K562 (cell line): Measurements from ENCODE around the gene ANXA2. TPM values are rescaled to one million over a fixed set of nuclear protein-coding genes. Genes with fewer than 3 reads are reported as not detected.

ENCODE experiments used
- BCOR ChIP-seq: fragments of 450-650 bp; IDR thresholded peaks from 2 replicates; pipeline ENCODE4 v1.6.1; 2016
- DACH1 ChIP-seq: fragments of 450-650 bp; IDR thresholded peaks from 2 replicates; pipeline ENCODE4 v1.6.1; 2018; ENCODE audit not compliant: partially characterized antibody
- KDM2B ChIP-seq: fragments of 250-450 bp; sonication (Bioruptor Pico); IDR thresholded peaks from 2 replicates; pipeline ENCODE4 v1.8.0; 2021; ENCODE audit warnings: mild to moderate bottlenecking, moderate library complexity
- MYC ChIP-seq, 2 experiments: fragments of 250-450 bp in 1 of 2; sonication (Bioruptor Pico) in 1 of 2; IDR thresholded peaks; 2 replicates each; pipeline versions ENCODE4 v1.5.1 to v1.6.1; 2012 to 2021; ENCODE audit warnings: low read depth in 2 of 2, borderline replicate concordance in 1 of 2, improper control_type of control experiment in 1 of 2, low read length in 1 of 2, mild to moderate bottlenecking in 1 of 2, moderate library complexity in 1 of 2
- PCBP1 ChIP-seq: fragments of 200-400 bp; formaldehyde crosslinking; IDR thresholded peaks from 2 replicates; pipeline ENCODE4 v1.6.1; 2018; ENCODE audit warnings: mild to moderate bottlenecking, low read depth, low read length; ENCODE audit not compliant: poor library complexity, severe bottlenecking
- PCBP2 ChIP-seq: fragments of 200-400 bp; formaldehyde crosslinking; IDR thresholded peaks from 2 replicates; pipeline ENCODE4 v1.6.1; 2018; ENCODE audit warnings: low read length, low read depth, mild to moderate bottlenecking, moderate library complexity; ENCODE audit not compliant: poor library complexity, severe bottlenecking
- SAFB2 ChIP-seq: fragments of 200-400 bp; formaldehyde crosslinking; IDR thresholded peaks from 2 replicates; pipeline ENCODE4 v1.6.1; 2018; ENCODE audit warnings: borderline replicate concordance, low read length, low read depth, moderate library complexity; ENCODE audit not compliant: severe bottlenecking
- SETDB1 ChIP-seq: IDR thresholded peaks from one replicate; pipeline ENCODE4 v1.6.1; 2012; ENCODE audit warnings: low read length, control low read depth, inconsistent platforms
- TCF3 ChIP-seq: sonication (generic); formaldehyde crosslinking; IDR thresholded peaks from 2 replicates; pipeline ENCODE4 v1.4.0; 2020; ENCODE audit warnings: mild to moderate bottlenecking, missing genetic modification reagents
- ZNF133 ChIP-seq: fragments of 250-450 bp; sonication (Bioruptor Pico); IDR thresholded peaks from 2 replicates; pipeline ENCODE4 v1.4.0; 2020; ENCODE audit warnings: mild to moderate bottlenecking
- ZNF311 ChIP-seq: fragments of 250-450 bp; sonication (Bioruptor Pico); IDR thresholded peaks from 2 replicates; pipeline ENCODE4 v1.4.0; 2020; ENCODE audit warnings: mild to moderate bottlenecking, moderate library complexity
- ZNF551 ChIP-seq: fragments of 250-450 bp; sonication (Bioruptor Pico); IDR thresholded peaks from 2 replicates; pipeline ENCODE4 v1.5.0; 2021; ENCODE audit warnings: mild to moderate bottlenecking, moderate library complexity
- ZNF699 ChIP-seq: fragments of 250-450 bp; sonication (Bioruptor Pico); IDR thresholded peaks from 2 replicates; pipeline ENCODE4 v1.8.0; 2021; ENCODE audit warnings: mild to moderate bottlenecking, moderate library complexity; ENCODE audit not compliant: insufficient replicate concordance
- polyA plus RNA-seq, 8 experiments: library from polyadenylated mRNA; depleted of rRNA in 4 of 8; stranded (reverse) in 5 of 8; unstranded in 3 of 8; fragments of >200 nt; fragmentation: Nextera tagmentation in 2 of 8; fragmentation: Illumina TruSeq in 1 of 8; extraction: Ambion mirVana in 2 of 8; extraction: Trizol in 1 of 8; gene quantifications; 2 replicates each; pipeline versions ENCODE4 v1.2.1 to v1.2.3, GENCODE V29; 2011 to 2014; ENCODE audit warnings: inconsistent platforms in 1 of 8, missing spikeins in 1 of 8
- total RNA-seq, 7 experiments: library from RNA; depleted of rRNA in 6 of 7; stranded (reverse); fragments of >200 nt in 6 of 7; fragmentation: Illumina TruSeq in 2 of 7; extraction: Trizol in 2 of 7; gene quantifications; 2 replicates each; pipeline versions ENCODE4 v1.2.1 to v1.2.3, GENCODE V29; 2011 to 2021; ENCODE audit warnings: low replicate concordance in 1 of 7
- TF ChIP-seq, protein P1 (sequence below), 2 experiments: fragments of 450-650 bp in 1 of 2; sonication (generic) in 1 of 2; formaldehyde crosslinking; conservative IDR thresholded peaks; 2 replicates each; pipeline versions ENCODE4 v1.4.0 to v1.8.1; 2020 to 2022; ENCODE audit warnings: mild to moderate bottlenecking in 1 of 2, missing genetic modification reagents in 1 of 2
- TF ChIP-seq, protein P2 (sequence below): sonication (generic); formaldehyde crosslinking; IDR thresholded peaks from 2 replicates; pipeline ENCODE4 v1.8.1; 2023; ENCODE audit warnings: mild to moderate bottlenecking, missing genetic modification reagents, moderate library complexity
- TF ChIP-seq, protein P3 (sequence below), 2 experiments: fragments of 450-650 bp; formaldehyde crosslinking in 1 of 2; IDR thresholded peaks; 2 replicates each; pipeline versions ENCODE4 v1.4.0 to v1.6.1; 2014 to 2020; ENCODE audit warnings: mild to moderate bottlenecking in 2 of 2, borderline replicate concordance in 1 of 2, low read depth in 1 of 2

The ANXA2 gene
- total and polyA plus RNA-seq, 9 of the 15 experiments (the other 6 are each of a cell fraction or from before 2014, with no cell fraction given), result 301 to 1,102 (median 452) TPM

DNA sequence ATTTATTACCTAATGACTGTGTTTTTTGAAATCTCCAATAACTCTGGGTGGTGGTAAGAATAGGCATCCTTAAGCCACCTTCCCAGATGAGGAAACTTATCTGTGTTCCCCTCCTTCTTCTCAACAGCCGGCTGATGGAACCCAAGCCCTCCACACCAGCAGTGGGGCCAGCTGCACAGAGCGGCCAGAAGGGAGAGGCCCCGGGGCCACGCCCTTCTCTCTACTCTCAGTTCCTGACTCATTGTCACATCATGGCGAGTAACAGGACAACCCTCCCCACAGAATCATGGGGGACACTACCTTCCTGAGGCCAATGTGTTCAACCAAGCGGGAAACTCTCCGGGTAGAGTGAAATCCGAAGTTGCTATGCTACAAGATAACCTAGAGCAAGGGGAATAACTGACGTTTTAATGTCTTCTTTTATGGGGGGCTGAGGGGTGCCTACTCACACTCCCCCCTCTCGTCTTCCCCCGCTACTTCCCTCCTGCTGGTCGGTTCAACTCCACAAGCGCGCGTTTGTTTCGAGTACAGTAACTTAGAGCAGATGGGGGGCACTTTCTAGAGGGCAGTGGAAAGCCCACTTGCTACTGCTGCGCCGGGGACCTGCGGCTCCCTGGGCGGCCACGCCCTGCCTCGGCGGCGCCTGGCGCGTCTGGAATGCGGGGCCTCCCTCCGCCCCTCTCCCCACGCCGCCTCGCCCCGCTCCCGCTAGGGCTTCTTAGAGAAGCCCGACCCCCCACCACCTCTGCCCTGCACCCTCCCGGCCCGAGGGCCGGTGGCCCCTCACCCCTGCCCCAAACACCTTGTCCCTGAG, 621 bp downstream of the ANXA2 start (continued):
- TF ChIP-seq, protein P1, sequence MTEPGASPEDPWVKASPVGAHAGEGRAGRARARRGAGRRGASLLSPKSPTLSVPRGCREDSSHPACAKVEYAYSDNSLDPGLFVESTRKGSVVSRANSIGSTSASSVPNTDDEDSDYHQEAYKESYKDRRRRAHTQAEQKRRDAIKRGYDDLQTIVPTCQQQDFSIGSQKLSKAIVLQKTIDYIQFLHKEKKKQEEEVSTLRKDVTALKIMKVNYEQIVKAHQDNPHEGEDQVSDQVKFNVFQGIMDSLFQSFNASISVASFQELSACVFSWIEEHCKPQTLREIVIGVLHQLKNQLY (CRISPR knock-in tag; conservative IDR thresholded peaks at IDR 0.05), result no peak
- TF ChIP-seq DACH1, result peak; percentile 42
- TF ChIP-seq, protein P2, sequence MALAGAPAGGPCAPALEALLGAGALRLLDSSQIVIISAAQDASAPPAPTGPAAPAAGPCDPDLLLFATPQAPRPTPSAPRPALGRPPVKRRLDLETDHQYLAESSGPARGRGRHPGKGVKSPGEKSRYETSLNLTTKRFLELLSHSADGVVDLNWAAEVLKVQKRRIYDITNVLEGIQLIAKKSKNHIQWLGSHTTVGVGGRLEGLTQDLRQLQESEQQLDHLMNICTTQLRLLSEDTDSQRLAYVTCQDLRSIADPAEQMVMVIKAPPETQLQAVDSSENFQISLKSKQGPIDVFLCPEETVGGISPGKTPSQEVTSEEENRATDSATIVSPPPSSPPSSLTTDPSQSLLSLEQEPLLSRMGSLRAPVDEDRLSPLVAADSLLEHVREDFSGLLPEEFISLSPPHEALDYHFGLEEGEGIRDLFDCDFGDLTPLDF, result peak; percentile 53; the same call in 1 of the 2 replicates
- TF ChIP-seq ZNF551, result no peak
- no peak for TF ChIP-seq KDM2B (CRISPR knock-in tag)
- TF ChIP-seq ZNF133 (CRISPR knock-in tag), result no peak
- TF ChIP-seq ZNF699 (CRISPR knock-in tag), result no peak
- TF ChIP-seq, protein P3, sequence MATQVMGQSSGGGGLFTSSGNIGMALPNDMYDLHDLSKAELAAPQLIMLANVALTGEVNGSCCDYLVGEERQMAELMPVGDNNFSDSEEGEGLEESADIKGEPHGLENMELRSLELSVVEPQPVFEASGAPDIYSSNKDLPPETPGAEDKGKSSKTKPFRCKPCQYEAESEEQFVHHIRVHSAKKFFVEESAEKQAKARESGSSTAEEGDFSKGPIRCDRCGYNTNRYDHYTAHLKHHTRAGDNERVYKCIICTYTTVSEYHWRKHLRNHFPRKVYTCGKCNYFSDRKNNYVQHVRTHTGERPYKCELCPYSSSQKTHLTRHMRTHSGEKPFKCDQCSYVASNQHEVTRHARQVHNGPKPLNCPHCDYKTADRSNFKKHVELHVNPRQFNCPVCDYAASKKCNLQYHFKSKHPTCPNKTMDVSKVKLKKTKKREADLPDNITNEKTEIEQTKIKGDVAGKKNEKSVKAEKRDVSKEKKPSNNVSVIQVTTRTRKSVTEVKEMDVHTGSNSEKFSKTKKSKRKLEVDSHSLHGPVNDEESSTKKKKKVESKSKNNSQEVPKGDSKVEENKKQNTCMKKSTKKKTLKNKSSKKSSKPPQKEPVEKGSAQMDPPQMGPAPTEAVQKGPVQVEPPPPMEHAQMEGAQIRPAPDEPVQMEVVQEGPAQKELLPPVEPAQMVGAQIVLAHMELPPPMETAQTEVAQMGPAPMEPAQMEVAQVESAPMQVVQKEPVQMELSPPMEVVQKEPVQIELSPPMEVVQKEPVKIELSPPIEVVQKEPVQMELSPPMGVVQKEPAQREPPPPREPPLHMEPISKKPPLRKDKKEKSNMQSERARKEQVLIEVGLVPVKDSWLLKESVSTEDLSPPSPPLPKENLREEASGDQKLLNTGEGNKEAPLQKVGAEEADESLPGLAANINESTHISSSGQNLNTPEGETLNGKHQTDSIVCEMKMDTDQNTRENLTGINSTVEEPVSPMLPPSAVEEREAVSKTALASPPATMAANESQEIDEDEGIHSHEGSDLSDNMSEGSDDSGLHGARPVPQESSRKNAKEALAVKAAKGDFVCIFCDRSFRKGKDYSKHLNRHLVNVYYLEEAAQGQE (IDR thresholded peaks at IDR 0.05; ENCODE audit: borderline replicate concordance), result no peak
- TF ChIP-seq, protein P3 (CRISPR knock-in tag; IDR thresholded peaks at IDR 0.05; ENCODE audit: low read depth), result no peak
- no peak for TF ChIP-seq PCBP2
- TF ChIP-seq ZNF311 (CRISPR knock-in tag), result no peak
- TF ChIP-seq TCF3 (CRISPR knock-in tag), result peak; percentile 61
- TF ChIP-seq BCOR, result no peak
- TF ChIP-seq SETDB1, result no peak
- TF ChIP-seq PCBP1, result no peak
- TF ChIP-seq MYC (IDR thresholded peaks at IDR 0.05; ENCODE audit: low read depth, low read length), result peak; percentile 44; the same call in 1 of the 2 replicates
- TF ChIP-seq MYC (CRISPR knock-in tag; IDR thresholded peaks at IDR 0.05; ENCODE audit: borderline replicate concordance, low read depth), result no peak
- TF ChIP-seq SAFB2, result no peak
